ENCODE data around the gene SULT1A2. TPM values are rescaled to one million over a fixed set of nuclear protein-coding genes. Genes with fewer than 3 reads are reported as not detected.

The SULT1A2 gene
- total and polyA plus RNA-seq, 2 of the 13 experiments (the other 11 are each of a cell fraction or from before 2014, with no cell fraction given): 33.0 to 34.2 TPM

- TF ChIP-seq ZBTB34 (CRISPR knock-in tag; IDR thresholded peaks at IDR 0.05) (no peak), ZNF549 (CRISPR knock-in tag; IDR thresholded peaks at IDR 0.05) (no peak), DDIT3 (CRISPR knock-in tag; IDR thresholded peaks at IDR 0.05) (peak; percentile 77; the same call in 1 of the 2 replicates), ZNF280D (CRISPR knock-in tag; IDR thresholded peaks at IDR 0.05) (peak; percentile 76; the same call in 1 of the 2 replicates), ATM (IDR thresholded peaks at IDR 0.05; ENCODE audit: borderline replicate concordance) (no peak), KDM5A (IDR thresholded peaks at IDR 0.05; ENCODE audit: borderline replicate concordance, low read length) (peak; percentile 72; the same call in 1 of the 2 replicates), SNAPC5 (CRISPR knock-in tag; IDR thresholded peaks at IDR 0.05; ENCODE audit: borderline replicate concordance) (peak; percentile 63; the same call in 1 of the 2 replicates), ZNF503 (CRISPR knock-in tag; IDR thresholded peaks at IDR 0.05) (peak; percentile 54), RFXANK (CRISPR knock-in tag; IDR thresholded peaks at IDR 0.05) (no peak), ZNF572 (CRISPR knock-in tag; IDR thresholded peaks at IDR 0.05) (peak; percentile 97), ZNF609 (CRISPR knock-in tag; IDR thresholded peaks at IDR 0.05; ENCODE audit: borderline replicate concordance) (peak; percentile 78), CBX5 (CRISPR knock-in tag; IDR thresholded peaks at IDR 0.05; ENCODE audit: borderline replicate concordance) (peak; percentile 95), MNT (IDR thresholded peaks at IDR 0.05) (no peak; the same call in 1 of the 2 replicates), ZFP36L2 (CRISPR knock-in tag; IDR thresholded peaks at IDR 0.05) (no peak; the same call in 1 of the 2 replicates)
Observed at GRCh38 chr16:28553776-28554633, 42.8 kb downstream of the SULT1A2 start, which contains the start of gene SGF29 (continued).
